Activated T-helper 17 cell treated with anti-CD3 and anti-CD28 coated beads, Interleukin-2, amount 50 U/mL, for 72 hours (primary cell): Measurements from ENCODE around the gene RPS6KL1. TPM values are rescaled to one million over a fixed set of nuclear protein-coding genes. Genes with fewer than 3 reads are reported as not detected.

Source experiments
- ATAC-seq: fragments of 150-1000 bp; cut with Tn5 transposase; replicated peaks from 2 replicates; pipeline ENCODE4 v1.10.0; 2021; ENCODE audit warnings: mild to moderate bottlenecking, moderate library complexity
- H3K27ac Mint-ChIP-seq: one replicate; pipeline ENCODE4 v1.8.0; 2022; ENCODE audit warnings: mixed read lengths
- H3K27me3 Mint-ChIP-seq: one replicate; pipeline ENCODE4 v1.8.0; 2022; ENCODE audit warnings: mixed read lengths
- H3K36me3 Mint-ChIP-seq: one replicate; pipeline ENCODE4 v1.8.0; 2022; ENCODE audit warnings: low read depth, mild to moderate bottlenecking, mixed read lengths
- H3K4me1 Mint-ChIP-seq: one replicate; pipeline ENCODE4 v1.8.0; 2022; ENCODE audit warnings: mixed read lengths
- H3K4me3 Mint-ChIP-seq: one replicate; pipeline ENCODE4 v1.8.0; 2022; ENCODE audit warnings: mild to moderate bottlenecking, mixed read lengths
- H3K9me3 Mint-ChIP-seq: one replicate; pipeline ENCODE4 v1.8.0; 2022; ENCODE audit warnings: mixed read lengths
- total RNA-seq, 2 donors: library from RNA; stranded (reverse); gene quantifications; one replicate each; pipeline ENCODE4 v1.2.3, GENCODE V29; 2022

The RPS6KL1 gene
- total RNA-seq, 2 donors from 2014 or later = 0.79 to 3.2 TPM

- H3K36me3 Mint-ChIP-seq = no peaks in the 10 kb centered on the region
- no peaks in the 10 kb centered on the region for H3K27me3 Mint-ChIP-seq
- no peak for ATAC-seq
- H3K27ac Mint-ChIP-seq = no peak overlapping the region
- peaks cover 17% of the 10 kb centered on the region for H3K4me1 Mint-ChIP-seq
- H3K9me3 Mint-ChIP-seq = no peaks in the 10 kb centered on the region
- no peak overlapping the region for H3K4me3 Mint-ChIP-seq
Observed at GRCh38 chr14:74947353-74948227, 24.5 kb upstream of the RPS6KL1 start.

GRCh38 chr14:74946659-74947281 is 23.7 kb upstream of the RPS6KL1 start:
- H3K9me3 Mint-ChIP-seq = no peaks in the 10 kb centered on the region
- peaks cover 19% of the 10 kb centered on the region for H3K4me1 Mint-ChIP-seq
- no peak for ATAC-seq
- H3K4me3 Mint-ChIP-seq = peak overlapping the region; percentile 51
- H3K27me3 Mint-ChIP-seq = no peaks in the 10 kb centered on the region
- no peaks in the 10 kb centered on the region for H3K36me3 Mint-ChIP-seq
- peak overlapping the region; percentile 73 for H3K27ac Mint-ChIP-seq

GRCh38 chr14:74945852-74946658 is 23.0 kb upstream of the RPS6KL1 start:
- Mint-ChIP-seq H3K9me3 (no peaks in the 10 kb centered on the region), H3K4me1 (peaks cover 19% of the 10 kb centered on the region), H3K36me3 (no peaks in the 10 kb centered on the region), H3K27ac (peak overlapping the region; percentile 73), H3K4me3 (peak overlapping the region; percentile 51), H3K27me3 (no peaks in the 10 kb centered on the region)
- ATAC-seq = peak; percentile 60

- Mint-ChIP-seq H3K36me3 (no peaks in the 10 kb centered on the region), H3K27ac (no peak overlapping the region), H3K27me3 (no peaks in the 10 kb centered on the region), H3K4me1 (peaks cover 19% of the 10 kb centered on the region), H3K9me3 (no peaks in the 10 kb centered on the region), H3K4me3 (no peak overlapping the region)
- no peak for ATAC-seq
Observed at GRCh38 chr14:74945261-74945851, 22.3 kb upstream of the RPS6KL1 start.

GRCh38 chr14:74942608-74943007 is 19.5 kb upstream of the RPS6KL1 start:
- H3K27me3 Mint-ChIP-seq = no peaks in the 10 kb centered on the region
- H3K27ac Mint-ChIP-seq = peak overlapping the region; percentile 99
- peaks cover 27% of the 10 kb centered on the region for H3K4me1 Mint-ChIP-seq
- H3K9me3 Mint-ChIP-seq = peaks cover 7% of the 10 kb centered on the region
- ATAC-seq = peak; percentile 20
- H3K4me3 Mint-ChIP-seq = peak overlapping the region; percentile 96
- no peaks in the 10 kb centered on the region for H3K36me3 Mint-ChIP-seq

- ATAC-seq = no peak
- Mint-ChIP-seq H3K9me3 (peaks cover 7% of the 10 kb centered on the region), H3K27me3 (no peaks in the 10 kb centered on the region), H3K4me1 (peaks cover 28% of the 10 kb centered on the region), H3K27ac (peak overlapping the region; percentile 99), H3K36me3 (no peaks in the 10 kb centered on the region), H3K4me3 (peak overlapping the region; percentile 96)
Observed at GRCh38 chr14:74942181-74942580, 19.1 kb upstream of the RPS6KL1 start.

- H3K4me1 Mint-ChIP-seq = peaks cover 32% of the 10 kb centered on the region
- H3K36me3 Mint-ChIP-seq = no peaks in the 10 kb centered on the region
- peak; percentile 84 for ATAC-seq
- peak overlapping the region; percentile 99 for H3K27ac Mint-ChIP-seq
- H3K9me3 Mint-ChIP-seq = peaks cover 7% of the 10 kb centered on the region
- H3K4me3 Mint-ChIP-seq = peak overlapping the region; percentile 96
- H3K27me3 Mint-ChIP-seq = no peaks in the 10 kb centered on the region
Observed at GRCh38 chr14:74941676-74942097, 18.6 kb upstream of the RPS6KL1 start.

- Mint-ChIP-seq H3K4me1 (peaks cover 27% of the 10 kb centered on the region), H3K27me3 (no peaks in the 10 kb centered on the region), H3K9me3 (peaks cover 7% of the 10 kb centered on the region), H3K27ac (peak overlapping the region; percentile 99), H3K36me3 (no peaks in the 10 kb centered on the region), H3K4me3 (peak overlapping the region; percentile 96)
- peak; percentile 3 for ATAC-seq
Observed at GRCh38 chr14:74940956-74941565, 18.0 kb upstream of the RPS6KL1 start.

- peaks cover 27% of the 10 kb centered on the region for H3K4me1 Mint-ChIP-seq
- H3K36me3 Mint-ChIP-seq = no peaks in the 10 kb centered on the region
- no peak overlapping the region for H3K4me3 Mint-ChIP-seq
- H3K27me3 Mint-ChIP-seq = no peaks in the 10 kb centered on the region
- no peak overlapping the region for H3K27ac Mint-ChIP-seq
- peaks cover 7% of the 10 kb centered on the region for H3K9me3 Mint-ChIP-seq
- no peak for ATAC-seq
Observed at GRCh38 chr14:74938531-74939495, 15.8 kb upstream of the RPS6KL1 start.

- H3K4me3 Mint-ChIP-seq = no peak overlapping the region
- no peaks in the 10 kb centered on the region for H3K36me3 Mint-ChIP-seq
- H3K27me3 Mint-ChIP-seq = no peaks in the 10 kb centered on the region
- peaks cover 7% of the 10 kb centered on the region for H3K9me3 Mint-ChIP-seq
- peak; percentile 58 for ATAC-seq
- peak overlapping the region; percentile 55 for H3K27ac Mint-ChIP-seq
- peaks cover 21% of the 10 kb centered on the region for H3K4me1 Mint-ChIP-seq
Observed at GRCh38 chr14:74937171-74937570, 14.1 kb upstream of the RPS6KL1 start.

- Mint-ChIP-seq H3K36me3 (no peaks in the 10 kb centered on the region), H3K4me3 (no peak overlapping the region), H3K4me1 (peaks cover 21% of the 10 kb centered on the region), H3K27ac (peak overlapping the region; percentile 55), H3K9me3 (peaks cover 7% of the 10 kb centered on the region), H3K27me3 (no peaks in the 10 kb centered on the region)
- no peak for ATAC-seq
Observed at GRCh38 chr14:74936731-74937130, 13.7 kb upstream of the RPS6KL1 start.

- H3K4me1 Mint-ChIP-seq = peaks cover 21% of the 10 kb centered on the region
- ATAC-seq = no peak
Observed at GRCh38 chr14:74936151-74936550, 13.1 kb upstream of the RPS6KL1 start.

GRCh38 chr14:74935360-74935680 is 12.3 kb upstream of the RPS6KL1 start:
- H3K4me3 Mint-ChIP-seq = no peak overlapping the region
- no peaks in the 10 kb centered on the region for H3K36me3 Mint-ChIP-seq
- H3K9me3 Mint-ChIP-seq = peaks cover 7% of the 10 kb centered on the region
- peaks cover 21% of the 10 kb centered on the region for H3K4me1 Mint-ChIP-seq
- H3K27ac Mint-ChIP-seq = no peak overlapping the region
- H3K27me3 Mint-ChIP-seq = no peaks in the 10 kb centered on the region
- no peak for ATAC-seq

More at GRCh38 chr14:74936151-74936550, 13.1 kb upstream of the RPS6KL1 start:
- no peaks in the 10 kb centered on the region for H3K27me3 Mint-ChIP-seq
- H3K9me3 Mint-ChIP-seq = peaks cover 7% of the 10 kb centered on the region
- no peak overlapping the region for H3K27ac Mint-ChIP-seq
- no peaks in the 10 kb centered on the region for H3K36me3 Mint-ChIP-seq
- no peak overlapping the region for H3K4me3 Mint-ChIP-seq
